Fibroblast of upper back skin (primary cell): ENCODE data around the gene UCHL1.

ENCODE experiments used
- DNase-seq: peaks from one replicate; pipeline ENCODE4 v3.0.0-alpha.2; 2013

Gene UCHL1

GRCh38 chr4:41256740-41257256 lies at the start of gene UCHL1:
UCHL1 (plus strand) TSS chr4:41256928; CDS start chr4:41256977, 49 bp downstream.
- peak; percentile 95 for DNase-seq

GRCh38 chr4:41207291-41207831 lies 49.4 kb upstream of the UCHL1 start:
- no peak for DNase-seq

- no peak for DNase-seq
Measured at GRCh38 chr4:41209187-41209586, 47.5 kb upstream of the UCHL1 start.

- DNase-seq, result no peak
Measured at GRCh38 chr4:41209901-41210300, 46.8 kb upstream of the UCHL1 start.

GRCh38 chr4:41211951-41212615 lies 44.6 kb upstream of the UCHL1 start:
- DNase-seq, result no peak

GRCh38 chr4:41212616-41213203 lies 44.0 kb upstream of the UCHL1 start:
- DNase-seq, result peak; percentile 59

GRCh38 chr4:41213625-41214135 lies 43.0 kb upstream of the UCHL1 start:
- no peak for DNase-seq

- peak; percentile 98 for DNase-seq
Measured at GRCh38 chr4:41214136-41214824, 42.4 kb upstream of the UCHL1 start, which contains the start of gene APBB2. APBB2 (minus strand) TSS chr4:41214542; CDS start chr4:41033254, 181,288 bp downstream.

GRCh38 chr4:41214825-41215146 lies 41.9 kb upstream of the UCHL1 start:
- no peak for DNase-seq

- no peak for DNase-seq
Measured at GRCh38 chr4:41215155-41215554, 41.6 kb upstream of the UCHL1 start.

GRCh38 chr4:41215969-41216293 lies 40.8 kb upstream of the UCHL1 start:
- DNase-seq, result no peak

GRCh38 chr4:41216294-41217019 lies 40.3 kb upstream of the UCHL1 start:
- DNase-seq, result peak; percentile 84

- no peak for DNase-seq
Measured at GRCh38 chr4:41217020-41217333, 39.8 kb upstream of the UCHL1 start.

- no peak for DNase-seq
Measured at GRCh38 chr4:41217374-41217773, 39.4 kb upstream of the UCHL1 start.

GRCh38 chr4:41218703-41219102 lies 38.0 kb upstream of the UCHL1 start:
- DNase-seq, result no peak

- DNase-seq, result no peak
Measured at GRCh38 chr4:41219421-41219950, 37.2 kb upstream of the UCHL1 start.

GRCh38 chr4:41221850-41222645 lies 34.7 kb upstream of the UCHL1 start:
- no peak for DNase-seq

GRCh38 chr4:41227902-41228301 lies 28.8 kb upstream of the UCHL1 start:
- DNase-seq, result no peak

GRCh38 chr4:41232406-41232805 lies 24.3 kb upstream of the UCHL1 start:
- DNase-seq, result peak; percentile 8

- no peak for DNase-seq
Measured at GRCh38 chr4:41232856-41233255, 23.9 kb upstream of the UCHL1 start.

- DNase-seq, result no peak
Measured at GRCh38 chr4:41236032-41236431, 20.7 kb upstream of the UCHL1 start.

GRCh38 chr4:41236508-41236907 lies 20.2 kb upstream of the UCHL1 start:
- DNase-seq, result no peak
